MM.1S (cell line): ENCODE results near the gene FAM149B1.

Experiments used
- EZH2 ChIP-seq: fragments of 300-600 bp; sonication (generic); optimal IDR thresholded peaks from 2 replicates; pipeline ENCODE3; 2017; ENCODE audit warnings: low read depth, mild to moderate bottlenecking, antibody characterized with exemption, low read length, mixed read lengths
- EZH2phosphoT487 ChIP-seq: fragments of 300-600 bp; sonication (generic); IDR thresholded peaks from 2 replicates; pipeline ENCODE4 v1.6.1; 2018; ENCODE audit warnings: antibody characterized with exemption, low read length
- TF ChIP-seq, protein P1 (sequence below): fragments of 300-600 bp; sonication (generic); IDR thresholded peaks from 2 replicates; pipeline ENCODE4 v1.5.1; 2016; ENCODE audit warnings: antibody characterized with exemption, low read length, mixed read lengths

DNA sequence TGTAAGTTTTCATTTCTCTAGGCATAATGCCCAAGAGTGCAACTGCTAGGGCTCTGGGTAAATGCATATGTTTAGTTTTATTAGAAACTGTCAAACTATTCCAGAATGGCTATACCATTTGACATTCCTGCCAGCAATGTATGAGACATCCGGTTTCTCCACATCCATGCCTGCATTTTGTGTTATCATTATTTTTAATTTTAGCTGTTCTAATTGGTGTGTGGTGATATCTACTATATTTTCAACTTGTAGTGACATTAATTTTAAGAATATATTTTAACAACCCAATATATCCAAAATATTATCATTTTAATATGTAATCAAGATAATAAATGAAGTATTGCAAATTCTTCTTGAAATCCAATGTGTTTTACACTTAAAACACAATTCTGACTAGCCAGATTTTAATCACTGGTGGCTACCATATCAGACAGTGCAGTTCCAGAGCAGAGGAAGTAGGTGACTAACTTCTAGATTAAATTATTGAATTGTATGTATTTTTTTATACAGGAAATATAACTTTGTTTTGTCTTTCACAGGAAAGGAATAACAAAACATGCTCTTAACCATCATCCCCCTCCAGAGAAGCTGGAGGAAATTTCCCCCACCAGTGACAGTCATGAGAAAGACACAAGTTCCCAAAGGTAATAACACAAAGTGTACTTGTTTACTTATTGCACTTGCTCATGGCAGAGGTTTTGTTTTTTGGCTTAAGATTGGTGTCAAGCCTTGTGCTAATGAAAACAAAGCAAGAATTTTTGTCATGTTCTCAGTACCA lies 6.4 kb downstream of the FAM149B1 start:
- TF ChIP-seq, protein P1, sequence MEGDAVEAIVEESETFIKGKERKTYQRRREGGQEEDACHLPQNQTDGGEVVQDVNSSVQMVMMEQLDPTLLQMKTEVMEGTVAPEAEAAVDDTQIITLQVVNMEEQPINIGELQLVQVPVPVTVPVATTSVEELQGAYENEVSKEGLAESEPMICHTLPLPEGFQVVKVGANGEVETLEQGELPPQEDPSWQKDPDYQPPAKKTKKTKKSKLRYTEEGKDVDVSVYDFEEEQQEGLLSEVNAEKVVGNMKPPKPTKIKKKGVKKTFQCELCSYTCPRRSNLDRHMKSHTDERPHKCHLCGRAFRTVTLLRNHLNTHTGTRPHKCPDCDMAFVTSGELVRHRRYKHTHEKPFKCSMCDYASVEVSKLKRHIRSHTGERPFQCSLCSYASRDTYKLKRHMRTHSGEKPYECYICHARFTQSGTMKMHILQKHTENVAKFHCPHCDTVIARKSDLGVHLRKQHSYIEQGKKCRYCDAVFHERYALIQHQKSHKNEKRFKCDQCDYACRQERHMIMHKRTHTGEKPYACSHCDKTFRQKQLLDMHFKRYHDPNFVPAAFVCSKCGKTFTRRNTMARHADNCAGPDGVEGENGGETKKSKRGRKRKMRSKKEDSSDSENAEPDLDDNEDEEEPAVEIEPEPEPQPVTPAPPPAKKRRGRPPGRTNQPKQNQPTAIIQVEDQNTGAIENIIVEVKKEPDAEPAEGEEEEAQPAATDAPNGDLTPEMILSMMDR: no peak
- TF ChIP-seq EZH2 (no peak), EZH2phosphoT487 (no peak)
